ENCODE measurements around the gene BAG2.

Gene BAG2

DNA sequence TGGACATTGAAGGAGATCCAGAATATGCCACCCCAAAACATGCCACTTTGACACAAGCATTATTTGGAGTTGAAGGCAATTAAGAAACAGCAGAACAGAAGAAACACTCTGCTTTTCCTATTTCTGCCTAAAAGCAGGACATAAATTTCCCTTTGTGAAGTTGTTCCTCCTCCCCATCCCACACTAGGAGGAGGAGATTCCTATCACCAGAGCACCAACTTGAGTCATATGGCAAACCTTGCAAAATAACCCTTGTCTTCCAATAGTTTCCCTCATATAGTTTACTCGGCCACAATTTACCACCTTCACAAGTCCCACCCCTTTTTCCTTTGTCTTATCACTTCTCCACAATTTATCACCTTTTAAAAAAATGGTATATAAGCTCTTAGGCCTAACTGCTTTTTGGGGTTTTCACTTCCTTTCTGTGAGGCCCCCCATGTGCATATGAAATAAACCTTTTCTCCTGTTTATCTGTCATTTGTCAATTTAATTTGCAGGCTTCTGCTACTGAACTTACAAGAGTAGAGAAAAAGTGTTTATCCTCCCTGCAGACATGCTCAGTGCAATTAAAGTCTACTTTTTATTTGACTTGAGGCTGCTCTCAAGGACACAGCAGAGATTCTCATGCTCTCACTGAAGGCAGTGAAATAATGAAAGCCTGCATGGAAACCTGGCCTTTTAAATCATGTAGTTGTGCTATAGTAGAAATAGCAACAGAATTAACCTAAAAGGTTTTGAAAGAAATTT lies 52.8 kb downstream of the BAG2 start:
- no peak for DNase-seq

DNA sequence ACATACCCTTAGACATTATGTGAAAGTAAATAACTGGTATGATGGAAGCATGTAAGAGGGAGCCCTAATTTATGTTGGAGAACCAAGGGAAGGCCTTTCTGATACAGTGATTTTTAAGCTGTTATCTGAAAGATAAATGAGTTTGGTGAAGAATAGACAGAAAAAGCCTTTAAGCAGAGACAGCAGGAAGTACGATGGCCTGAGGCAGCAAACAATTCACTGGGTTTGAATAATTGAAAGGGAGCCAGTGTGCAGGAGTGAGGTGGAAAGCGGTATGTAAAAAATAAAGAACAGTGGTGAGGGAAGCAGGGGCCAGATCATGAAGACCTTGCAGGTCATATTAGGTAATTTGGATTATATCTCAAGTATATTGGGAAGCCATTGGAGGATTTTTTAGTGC lies 54.1 kb downstream of the BAG2 start:
- no peak for DNase-seq
